Endothelial cell of umbilical vein (primary cell): ENCODE results near the gene ME3.

ENCODE experiments used
- EZH2 ChIP-seq: IDR thresholded peaks from 2 replicates; pipeline ENCODE4 v1.6.1; 2012; ENCODE audit warnings: borderline replicate concordance, low read depth, mild to moderate bottlenecking, moderate library complexity, low read length, inconsistent platforms; ENCODE audit not compliant: severe bottlenecking
- POLR2A ChIP-seq: IDR thresholded peaks from 2 replicates; pipeline ENCODE4 v1.6.1; 2012; ENCODE audit warnings: low read depth, mild to moderate bottlenecking, control low read depth, low read length
- POLR2AphosphoS5 ChIP-seq: IDR thresholded peaks from 2 replicates; pipeline ENCODE4 v1.6.1; 2012; ENCODE audit warnings: low read depth, mild to moderate bottlenecking, control low read depth, low read length, moderate library complexity; ENCODE audit not compliant: insufficient read depth
- TF ChIP-seq, protein P1 (sequence below), 2 donors: IDR thresholded peaks; 1 replicate in 1 of 2; 2 replicates in 1 of 2; pipeline ENCODE4 v1.5.1; 2011; ENCODE audit warnings: low read length in 2 of 2, mild to moderate bottlenecking in 2 of 2, moderate library complexity in 2 of 2, control low read depth in 1 of 2, inconsistent platforms in 1 of 2, low read depth in 1 of 2; ENCODE audit not compliant: insufficient read depth in 1 of 2; ENCODE audit errors: extremely low read depth in 1 of 2
- TF ChIP-seq, protein P2 (sequence below): IDR thresholded peaks from 2 replicates; pipeline ENCODE4 v1.6.1; 2011; ENCODE audit not compliant: insufficient read depth, insufficient read length

DNA sequence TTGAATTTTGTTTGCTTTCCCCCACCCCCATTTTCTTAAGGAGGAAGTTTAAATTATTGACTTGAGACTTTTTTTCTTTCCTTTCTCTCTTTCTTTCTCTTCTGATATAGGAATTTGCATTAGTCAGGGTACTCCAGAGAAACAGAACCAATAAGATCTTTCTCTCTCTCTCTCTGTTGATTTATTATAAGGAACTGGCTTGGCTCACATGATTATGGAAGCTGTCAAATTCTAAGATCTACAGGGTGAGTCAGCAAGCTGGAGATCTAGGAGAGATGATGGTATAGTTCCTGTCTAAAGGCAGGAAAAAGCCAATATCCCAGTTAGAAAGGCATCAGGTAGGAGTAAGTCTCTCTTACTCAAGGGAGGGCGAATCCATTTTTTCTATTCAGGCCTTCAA lies 233.7 kb downstream of the ME3 start:
- TF ChIP-seq, protein P1, sequence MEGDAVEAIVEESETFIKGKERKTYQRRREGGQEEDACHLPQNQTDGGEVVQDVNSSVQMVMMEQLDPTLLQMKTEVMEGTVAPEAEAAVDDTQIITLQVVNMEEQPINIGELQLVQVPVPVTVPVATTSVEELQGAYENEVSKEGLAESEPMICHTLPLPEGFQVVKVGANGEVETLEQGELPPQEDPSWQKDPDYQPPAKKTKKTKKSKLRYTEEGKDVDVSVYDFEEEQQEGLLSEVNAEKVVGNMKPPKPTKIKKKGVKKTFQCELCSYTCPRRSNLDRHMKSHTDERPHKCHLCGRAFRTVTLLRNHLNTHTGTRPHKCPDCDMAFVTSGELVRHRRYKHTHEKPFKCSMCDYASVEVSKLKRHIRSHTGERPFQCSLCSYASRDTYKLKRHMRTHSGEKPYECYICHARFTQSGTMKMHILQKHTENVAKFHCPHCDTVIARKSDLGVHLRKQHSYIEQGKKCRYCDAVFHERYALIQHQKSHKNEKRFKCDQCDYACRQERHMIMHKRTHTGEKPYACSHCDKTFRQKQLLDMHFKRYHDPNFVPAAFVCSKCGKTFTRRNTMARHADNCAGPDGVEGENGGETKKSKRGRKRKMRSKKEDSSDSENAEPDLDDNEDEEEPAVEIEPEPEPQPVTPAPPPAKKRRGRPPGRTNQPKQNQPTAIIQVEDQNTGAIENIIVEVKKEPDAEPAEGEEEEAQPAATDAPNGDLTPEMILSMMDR (IDR thresholded peaks at IDR 0.05; ENCODE audit: extremely low read depth in 1 of 2, insufficient read depth in 1 of 2, low read depth in 1 of 2, low read length in 2 of 2): no peak
- TF ChIP-seq POLR2A: no peak
- TF ChIP-seq, protein P2, sequence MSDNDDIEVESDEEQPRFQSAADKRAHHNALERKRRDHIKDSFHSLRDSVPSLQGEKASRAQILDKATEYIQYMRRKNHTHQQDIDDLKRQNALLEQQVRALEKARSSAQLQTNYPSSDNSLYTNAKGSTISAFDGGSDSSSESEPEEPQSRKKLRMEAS: no peak
- TF ChIP-seq EZH2: no peak
- no peak for TF ChIP-seq POLR2AphosphoS5
